H9 (cell line): Measurements from ENCODE around the gene CDC42. TPM values are rescaled to one million over a fixed set of nuclear protein-coding genes. Genes with fewer than 3 reads are reported as not detected.
A peak's percentile ranks its signal among the peaks of the same experiment; 100 is the strongest.

Source experiments
- DNase-seq: peaks from one replicate; pipeline ENCODE4 v3.0.0-alpha.2; 2017
- H2AFZ ChIP-seq: one replicate; pipeline ENCODE4 v1.6.1; 2013; ENCODE audit warnings: mild to moderate bottlenecking, low read length, control low read depth, moderate library complexity
- H2AK5ac ChIP-seq: 2 replicates; pipeline ENCODE4 v1.6.1; 2013; ENCODE audit warnings: low read length, control low read depth, mixed read lengths; ENCODE audit not compliant: insufficient read length
- H2BK120ac ChIP-seq: one replicate; pipeline ENCODE4 v1.6.1; 2013; ENCODE audit warnings: low read depth, mild to moderate bottlenecking, low read length, control low read depth, inconsistent platforms; ENCODE audit not compliant: poor library complexity, severe bottlenecking
- H2BK12ac ChIP-seq: 2 replicates; pipeline ENCODE4 v1.6.1; 2013; ENCODE audit warnings: low read length, control low read depth, mixed read lengths, low read depth; ENCODE audit not compliant: insufficient read length
- H2BK15ac ChIP-seq: 2 replicates; pipeline ENCODE4 v1.6.1; 2013; ENCODE audit warnings: low read depth, low read length, control low read depth
- H2BK20ac ChIP-seq: one replicate; pipeline ENCODE4 v1.6.1; 2013; ENCODE audit warnings: low read depth, mild to moderate bottlenecking, low read length, control low read depth, inconsistent platforms; ENCODE audit not compliant: poor library complexity, severe bottlenecking
- H2BK5ac ChIP-seq: 2 replicates; pipeline ENCODE4 v1.6.1; 2013; ENCODE audit warnings: low read length, control low read depth, mixed read lengths; ENCODE audit not compliant: insufficient read length
- H3K14ac ChIP-seq: 2 replicates; pipeline ENCODE4 v1.6.1; 2013; ENCODE audit warnings: low read length, control low read depth; ENCODE audit not compliant: insufficient read depth
- H3K18ac ChIP-seq: 2 replicates; pipeline ENCODE4 v1.6.1; 2013; ENCODE audit warnings: low read depth, mild to moderate bottlenecking, mixed read lengths, low read length, control low read depth; ENCODE audit not compliant: insufficient read length
- H3K23ac ChIP-seq: 2 replicates; pipeline ENCODE4 v1.6.1; 2013; ENCODE audit warnings: low read length, control low read depth, mixed read lengths, low read depth; ENCODE audit not compliant: insufficient read length
- H3K23me2 ChIP-seq: 2 replicates; pipeline ENCODE4 v1.6.1; 2013; ENCODE audit warnings: low read depth, mild to moderate bottlenecking, mixed read lengths, low read length, control low read depth; ENCODE audit not compliant: insufficient read length, poor library complexity, severe bottlenecking
- H3K27ac ChIP-seq: 2 replicates; pipeline ENCODE4 v1.5.1; 2013; ENCODE audit warnings: low read length, control low read depth, mixed read lengths, low read depth; ENCODE audit not compliant: insufficient read length
- H3K27me3 ChIP-seq: 2 replicates; pipeline ENCODE4 v1.6.1; 2013; ENCODE audit warnings: low read length, control low read depth, inconsistent platforms; ENCODE audit not compliant: insufficient read depth
- H3K4ac ChIP-seq: 2 replicates; pipeline ENCODE4 v1.6.1; 2013; ENCODE audit warnings: low read depth, mild to moderate bottlenecking, control low read depth, inconsistent platforms, low read length, moderate library complexity
- H3K4me1 ChIP-seq: 2 replicates; pipeline ENCODE4 v1.6.1; 2013; ENCODE audit warnings: low read length, control low read depth, inconsistent platforms; ENCODE audit not compliant: insufficient read depth
- H3K4me2 ChIP-seq: 2 replicates; pipeline ENCODE4 v1.6.1; 2013; ENCODE audit warnings: low read length, control low read depth, mixed read lengths; ENCODE audit not compliant: insufficient read length, insufficient read depth
- H3K56ac ChIP-seq: 2 replicates; pipeline ENCODE4 v1.6.1; 2013; ENCODE audit warnings: low read depth, mild to moderate bottlenecking, mixed read lengths, low read length, control low read depth; ENCODE audit not compliant: insufficient read length
- H3K79me1 ChIP-seq: 2 replicates; pipeline ENCODE4 v1.6.1; 2013; ENCODE audit warnings: low read depth, mild to moderate bottlenecking, moderate library complexity, low read length, control low read depth, inconsistent platforms; ENCODE audit not compliant: insufficient read depth, poor library complexity, severe bottlenecking
- H3K79me2 ChIP-seq: 2 replicates; pipeline ENCODE4 v1.6.1; 2013; ENCODE audit warnings: low read length, control low read depth, inconsistent platforms; ENCODE audit not compliant: insufficient read depth
- H3K9ac ChIP-seq: 2 replicates; pipeline ENCODE4 v1.6.1; 2013; ENCODE audit warnings: low read length, control low read depth, mixed read lengths; ENCODE audit not compliant: insufficient read length; ENCODE audit errors: extremely low read depth
- H3K9me3 ChIP-seq: one replicate; pipeline ENCODE4 v1.6.1; 2013; ENCODE audit warnings: low read depth, low read length, inconsistent platforms; ENCODE audit not compliant: control insufficient read depth
- H3T11ph ChIP-seq: one replicate; pipeline ENCODE4 v1.6.1; 2013; ENCODE audit warnings: mild to moderate bottlenecking, low read length, control low read depth, inconsistent platforms
- H4K20me1 ChIP-seq: one replicate; pipeline ENCODE4 v1.6.1; 2013; ENCODE audit not compliant: control insufficient read depth, insufficient read length, insufficient read depth
- H4K5ac ChIP-seq: 2 replicates; pipeline ENCODE4 v1.6.1; 2013; ENCODE audit warnings: low read depth, mild to moderate bottlenecking, mixed read lengths, low read length, control low read depth; ENCODE audit not compliant: insufficient read length
- H4K8ac ChIP-seq: replicated peaks from 2 replicates; pipeline ENCODE4 v1.6.1; 2013; ENCODE audit warnings: low read length, control low read depth, mixed read lengths, low read depth; ENCODE audit not compliant: insufficient read length
- H4K91ac ChIP-seq: 2 replicates; pipeline ENCODE4 v1.6.1; 2013; ENCODE audit warnings: low read depth, mild to moderate bottlenecking, moderate library complexity, mixed read lengths, low read length, control low read depth; ENCODE audit not compliant: insufficient read length
- H3K27ac Mint-ChIP-seq, 3 experiments: 2 replicates in 2 of 3; 3 replicates in 1 of 3; pipeline ENCODE4 v1.8.0; 2020 to 2021; ENCODE audit warnings: mixed read lengths in 3 of 3, mild to moderate bottlenecking in 1 of 3, moderate library complexity in 1 of 3
- H3K27me3 Mint-ChIP-seq: 2 replicates; pipeline ENCODE4 v1.8.0; 2021; ENCODE audit warnings: low read depth, mild to moderate bottlenecking, moderate library complexity, mixed read lengths
- H3K36me3 Mint-ChIP-seq, 3 experiments: 2 replicates in 2 of 3; 3 replicates in 1 of 3; pipeline ENCODE4 v1.8.0; 2020 to 2021; ENCODE audit warnings: low read depth in 3 of 3, mixed read lengths in 3 of 3; ENCODE audit not compliant: insufficient read depth in 1 of 3
- H3K4me1 Mint-ChIP-seq, 2 experiments: 2 replicates each; pipeline ENCODE4 v1.8.0; 2020; ENCODE audit warnings: mixed read lengths in 2 of 2
- H3K4me3 Mint-ChIP-seq, 2 experiments: 2 replicates in 1 of 2; 3 replicates in 1 of 2; pipeline ENCODE4 v1.8.0; 2020 to 2021; ENCODE audit warnings: mild to moderate bottlenecking in 2 of 2, mixed read lengths in 2 of 2, moderate library complexity in 1 of 2
- H3K9me3 Mint-ChIP-seq, 2 experiments: 2 replicates in 1 of 2; 3 replicates in 1 of 2; pipeline ENCODE4 v1.8.0; 2020; ENCODE audit warnings: mild to moderate bottlenecking in 2 of 2, mixed read lengths in 2 of 2, moderate library complexity in 1 of 2
- CTCF ChIP-seq: fragments of 200-600 bp; sonication (generic); conservative IDR thresholded peaks from 3 replicates; pipeline ENCODE4 v1.8.0; 2021; ENCODE audit warnings: antibody characterized with exemption, mild to moderate bottlenecking
- WGBS: extraction: QIAGEN DNeasy Blood & Tissue Kit; methylation state at CpG from one replicate; pipeline ENCODE4 v1.1.7; 2013; ENCODE audit warnings: missing lambda C conversion rate, low lambda C conversion rate, mixed read lengths; ENCODE audit not compliant: insufficient read length; ENCODE audit errors: extremely low coverage; 5-methylcytosine and 5-hydroxymethylcytosine counted together
- total RNA-seq: library from RNA; stranded (reverse); gene quantifications from 2 replicates; pipeline ENCODE4 v1.2.1, GENCODE V29; 2021

CDC42 gene
- total RNA-seq, 1 experiment from 2014 or later = 197 TPM

GRCh38 chr1:22108339-22109105 lies 56.0 kb downstream of the CDC42 start:
- H2BK12ac ChIP-seq = no peak overlapping the region
- no peak overlapping the region for H2BK120ac ChIP-seq
- H3K27me3 ChIP-seq = no peaks in the 10 kb centered on the region
- no peak overlapping the region for H3K23ac ChIP-seq
- no peaks in the 10 kb centered on the region for H3K79me2 ChIP-seq
- H3K4me1 ChIP-seq = no peaks in the 10 kb centered on the region
- Mint-ChIP-seq H3K27ac (peak overlapping the region in 1 of 3 experiments; percentile 88; a peak in 3 of 7 replicates), H3K36me3 (peaks cover 0 to 9% (median 7%) of the 10 kb centered on the region in 3 experiments; a peak in 6 of 7 replicates), H3K4me1 (peaks cover 14 to 17% of the 10 kb centered on the region in 2 experiments), H3K27me3 (no peaks in the 10 kb centered on the region), H3K4me3 (no peak overlapping the region), H3K9me3 (no peaks in the 10 kb centered on the region)
- no peak overlapping the region for H3K4ac ChIP-seq
- no peak overlapping the region for H3K18ac ChIP-seq
- no peak overlapping the region for H3K4me2 ChIP-seq
- no peak overlapping the region for H2BK5ac ChIP-seq
- no peaks in the 10 kb centered on the region for H3K23me2 ChIP-seq
- DNase-seq = no peak
- no peak overlapping the region for H2AK5ac ChIP-seq
- no peak for TF ChIP-seq CTCF
- H4K91ac ChIP-seq = no peak overlapping the region
- H2BK15ac ChIP-seq = no peak overlapping the region
- H3K9ac ChIP-seq = no peak overlapping the region
- H3K56ac ChIP-seq = no peak overlapping the region
- no peak overlapping the region for H4K8ac ChIP-seq
- no peaks in the 10 kb centered on the region for H4K20me1 ChIP-seq
- no peak overlapping the region for H2AFZ ChIP-seq
- H2BK20ac ChIP-seq = no peak overlapping the region
- no peak overlapping the region for H4K5ac ChIP-seq
- peaks cover 6% of the 10 kb centered on the region for H3K79me1 ChIP-seq
- H3T11ph ChIP-seq = no peak overlapping the region
- no peak overlapping the region for H3K27ac ChIP-seq
- H3K14ac ChIP-seq = no peak overlapping the region
- WGBS = no CpG with 5 or more reads among the region's 11 CpGs
- no peaks in the 10 kb centered on the region for H3K9me3 ChIP-seq
